GM12891 (cell line): ENCODE measurements around the gene NAA50.

Source experiments
- PAX5 ChIP-seq: IDR thresholded peaks from 2 replicates; pipeline ENCODE4 v1.6.1; 2011; ENCODE audit warnings: low read length, moderate library complexity, mild to moderate bottlenecking; ENCODE audit not compliant: insufficient read depth, severe bottlenecking
- POLR2A ChIP-seq: IDR thresholded peaks from 2 replicates; pipeline ENCODE4 v1.6.1; 2011; ENCODE audit warnings: low read depth, low read length, control low read depth
- POLR2AphosphoS5 ChIP-seq: IDR thresholded peaks from 2 replicates; pipeline ENCODE4 v1.6.1; 2011; ENCODE audit warnings: low read depth, low read length, control low read depth
- POU2F2 ChIP-seq: IDR thresholded peaks from 2 replicates; pipeline ENCODE4 v1.6.1; 2011; ENCODE audit warnings: low read depth, mild to moderate bottlenecking, control low read depth, low read length, moderate library complexity
- SPI1 ChIP-seq: IDR thresholded peaks from 2 replicates; pipeline ENCODE4 v1.6.1; 2011; ENCODE audit warnings: low read depth, low read length, control low read depth
- TAF1 ChIP-seq: IDR thresholded peaks from 2 replicates; pipeline ENCODE4 v1.6.1; 2011; ENCODE audit warnings: low read depth, low read length, control low read depth

DNA sequence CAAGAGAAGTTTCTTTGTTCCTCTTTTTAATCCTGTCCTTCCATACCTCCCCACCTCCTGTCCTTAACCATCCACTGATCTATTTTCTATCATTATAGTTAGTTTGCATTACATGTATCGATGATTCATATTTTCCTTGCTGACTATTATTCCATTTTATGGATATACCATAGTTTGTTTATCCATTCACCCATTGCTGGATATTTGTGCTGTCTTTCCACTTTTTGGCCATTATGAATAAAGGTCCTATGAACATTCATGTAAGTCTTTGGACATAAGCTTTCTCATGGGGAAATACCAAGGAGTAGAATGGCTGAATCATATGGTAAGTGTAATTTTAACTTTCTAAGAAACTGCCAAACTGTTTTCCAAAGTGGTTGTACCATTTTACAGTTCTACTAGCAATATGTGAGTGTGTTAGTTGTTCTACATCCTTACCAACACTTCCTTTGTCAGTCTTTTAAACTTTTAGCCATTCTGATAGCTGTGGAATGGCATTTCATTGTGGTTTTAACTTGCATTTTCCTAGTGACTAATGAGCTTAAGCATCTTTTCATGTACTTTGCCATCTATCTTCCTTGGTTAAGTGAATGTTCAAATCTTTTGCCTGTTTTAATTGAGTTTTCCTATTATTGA, 12.5 kb upstream of the NAA50 start:
- TF ChIP-seq PAX5 (no peak), POLR2AphosphoS5 (no peak), POLR2A (no peak), TAF1 (no peak), POU2F2 (no peak), SPI1 (no peak)
